Stimulated activated CD8-positive, alpha-beta memory T cell treated with anti-CD3 and anti-CD28 coated beads, Interleukin-15, amount 100 ng/mL, for 1 hour (primary cell): ENCODE measurements around the gene ATP11A.

ENCODE experiments used
- DNase-seq: peaks from one replicate; pipeline ENCODE4 v3.0.0-alpha.2; 2020; ENCODE audit warnings: low read depth

ATP11A gene

GRCh38 chr13:112894423-112894672 lies 204.5 kb downstream of the ATP11A start:
- no peak for DNase-seq

- no peak for DNase-seq
Measured at GRCh38 chr13:112894673-112895481, 205.0 kb downstream of the ATP11A start.

GRCh38 chr13:112895521-112896465 lies 206.0 kb downstream of the ATP11A start:
- no peak for DNase-seq

- DNase-seq: no peak
Measured at GRCh38 chr13:112896736-112897602, 207.1 kb downstream of the ATP11A start.

GRCh38 chr13:112897603-112897955 lies 207.7 kb downstream of the ATP11A start:
- DNase-seq: no peak

GRCh38 chr13:112897956-112898620 lies 208.2 kb downstream of the ATP11A start:
- no peak for DNase-seq

- DNase-seq: no peak
Measured at GRCh38 chr13:112898621-112899280, 208.9 kb downstream of the ATP11A start.

GRCh38 chr13:112899281-112900225 lies 209.7 kb downstream of the ATP11A start:
- DNase-seq: no peak

GRCh38 chr13:112900226-112900600 lies 210.4 kb downstream of the ATP11A start:
- DNase-seq: no peak

GRCh38 chr13:112900691-112901091 lies 210.9 kb downstream of the ATP11A start:
- DNase-seq: no peak

GRCh38 chr13:112902101-112902651 lies 212.3 kb downstream of the ATP11A start:
- no peak for DNase-seq

GRCh38 chr13:112902669-112903068 lies 212.8 kb downstream of the ATP11A start:
- DNase-seq: no peak

GRCh38 chr13:112903071-112903577 lies 213.3 kb downstream of the ATP11A start:
- DNase-seq: no peak

GRCh38 chr13:112903606-112904195 lies 213.9 kb downstream of the ATP11A start:
- no peak for DNase-seq

GRCh38 chr13:112904436-112904960 lies 214.7 kb downstream of the ATP11A start:
- DNase-seq: no peak

GRCh38 chr13:112905086-112905485 lies 215.2 kb downstream of the ATP11A start:
- DNase-seq: no peak

- DNase-seq: no peak
Measured at GRCh38 chr13:112905619-112905989, 215.8 kb downstream of the ATP11A start.

- no peak for DNase-seq
Measured at GRCh38 chr13:112905990-112906641, 216.3 kb downstream of the ATP11A start.
